ENCODE results near the gene WRAP73.
A peak's percentile ranks its signal among the peaks of the same experiment; 100 is the strongest.

The WRAP73 gene

DNA sequence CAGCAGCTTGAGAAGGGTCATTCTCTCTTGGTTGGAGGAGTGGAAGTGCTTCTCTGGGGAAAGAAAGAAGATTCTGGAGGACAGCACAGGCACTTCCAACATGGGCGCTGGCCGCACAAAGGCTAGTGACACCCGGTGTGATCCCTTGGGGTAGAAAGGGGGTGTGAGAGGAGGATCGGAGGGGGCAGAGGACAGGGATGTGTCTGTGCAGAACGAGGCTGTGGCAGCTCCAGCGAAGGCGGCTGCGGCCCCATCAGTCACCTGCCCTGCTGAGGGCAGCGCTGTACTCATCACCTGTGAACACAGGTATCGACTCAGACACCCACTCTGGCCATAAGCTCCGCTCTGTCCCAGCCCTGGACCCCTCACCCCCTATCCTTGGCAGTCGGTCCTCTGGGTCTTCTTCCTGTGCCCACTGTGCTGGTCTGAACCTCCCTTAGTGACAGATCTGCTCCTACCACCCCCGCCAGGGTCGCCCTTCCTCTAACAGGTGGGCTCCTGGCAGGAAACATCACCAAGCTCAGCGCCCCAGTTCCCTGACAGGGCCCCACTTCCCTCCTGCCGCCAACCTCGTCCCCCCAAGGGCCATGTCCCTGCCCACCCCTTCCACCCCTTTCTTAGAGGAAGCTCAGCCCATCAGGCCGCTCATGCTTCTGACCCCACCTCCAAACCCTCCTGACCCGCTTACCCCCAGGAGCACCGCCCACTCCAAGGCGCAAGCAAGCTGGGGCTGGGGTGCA, 22.5 kb upstream of the WRAP73 start:
- DNase-seq: no peak
- Histone ChIP-seq H3K4me3 (ENCODE audit: low read depth, low read length) (no peak overlapping the region), H3K27me3 (no peaks in the 10 kb centered on the region), H3K36me3 (no peaks in the 10 kb centered on the region), H3K4me1 (peaks cover 28% of the 10 kb centered on the region), H3K9me3 (no peaks in the 10 kb centered on the region)
- TF ChIP-seq, protein P1, sequence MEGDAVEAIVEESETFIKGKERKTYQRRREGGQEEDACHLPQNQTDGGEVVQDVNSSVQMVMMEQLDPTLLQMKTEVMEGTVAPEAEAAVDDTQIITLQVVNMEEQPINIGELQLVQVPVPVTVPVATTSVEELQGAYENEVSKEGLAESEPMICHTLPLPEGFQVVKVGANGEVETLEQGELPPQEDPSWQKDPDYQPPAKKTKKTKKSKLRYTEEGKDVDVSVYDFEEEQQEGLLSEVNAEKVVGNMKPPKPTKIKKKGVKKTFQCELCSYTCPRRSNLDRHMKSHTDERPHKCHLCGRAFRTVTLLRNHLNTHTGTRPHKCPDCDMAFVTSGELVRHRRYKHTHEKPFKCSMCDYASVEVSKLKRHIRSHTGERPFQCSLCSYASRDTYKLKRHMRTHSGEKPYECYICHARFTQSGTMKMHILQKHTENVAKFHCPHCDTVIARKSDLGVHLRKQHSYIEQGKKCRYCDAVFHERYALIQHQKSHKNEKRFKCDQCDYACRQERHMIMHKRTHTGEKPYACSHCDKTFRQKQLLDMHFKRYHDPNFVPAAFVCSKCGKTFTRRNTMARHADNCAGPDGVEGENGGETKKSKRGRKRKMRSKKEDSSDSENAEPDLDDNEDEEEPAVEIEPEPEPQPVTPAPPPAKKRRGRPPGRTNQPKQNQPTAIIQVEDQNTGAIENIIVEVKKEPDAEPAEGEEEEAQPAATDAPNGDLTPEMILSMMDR (IDR thresholded peaks at IDR 0.05; ENCODE audit: low read depth, low read length): no peak

DNA sequence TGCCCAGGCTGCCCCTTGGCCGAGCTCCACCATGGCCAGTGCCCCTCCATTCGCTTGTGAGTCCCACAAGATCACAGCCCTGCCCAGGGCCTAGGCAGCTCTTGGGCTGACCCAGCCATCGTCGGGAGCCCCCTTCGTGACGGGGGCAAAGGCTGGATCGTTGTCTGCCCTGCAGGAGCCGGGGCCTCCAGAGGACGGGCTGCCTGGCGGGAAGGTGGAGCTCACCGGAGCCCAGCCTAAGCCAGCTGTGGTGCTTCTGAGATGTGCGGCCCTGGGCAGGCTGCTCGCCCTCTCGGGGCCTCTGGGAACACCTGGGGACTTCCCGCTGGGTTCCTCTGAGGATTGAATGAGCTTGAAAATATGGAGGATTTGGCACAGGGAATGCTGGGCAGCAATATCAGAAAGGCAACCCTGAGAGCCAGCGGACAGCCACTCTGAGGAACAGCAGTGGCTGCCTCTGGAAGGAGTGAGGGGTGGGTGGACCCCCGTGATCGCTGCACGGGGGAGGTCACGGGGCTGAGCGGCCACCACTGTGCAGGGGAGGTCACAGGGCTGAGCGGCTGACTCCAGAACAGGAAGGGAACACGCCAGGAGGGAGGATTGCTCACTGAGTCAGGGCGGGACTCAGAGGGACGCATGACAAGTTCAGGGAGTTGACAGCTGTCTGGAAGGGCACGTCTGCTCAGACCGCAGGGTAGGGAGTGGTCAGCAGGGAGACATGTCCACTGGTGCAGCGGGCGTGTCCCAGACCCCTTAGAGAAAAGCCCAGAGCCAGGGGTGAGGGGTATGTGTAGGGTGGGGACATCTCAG, 21.7 kb upstream of the WRAP73 start:
- TF ChIP-seq, protein P1 (IDR thresholded peaks at IDR 0.05; ENCODE audit: low read depth, low read length): no peak
- DNase-seq: no peak
- no peaks in the 10 kb centered on the region for H3K36me3 ChIP-seq
- H3K9me3 ChIP-seq: no peaks in the 10 kb centered on the region
- peaks cover 28% of the 10 kb centered on the region for H3K4me1 ChIP-seq
- no peaks in the 10 kb centered on the region for H3K27me3 ChIP-seq
- H3K4me3 ChIP-seq (ENCODE audit: low read depth, low read length): no peak overlapping the region

DNA sequence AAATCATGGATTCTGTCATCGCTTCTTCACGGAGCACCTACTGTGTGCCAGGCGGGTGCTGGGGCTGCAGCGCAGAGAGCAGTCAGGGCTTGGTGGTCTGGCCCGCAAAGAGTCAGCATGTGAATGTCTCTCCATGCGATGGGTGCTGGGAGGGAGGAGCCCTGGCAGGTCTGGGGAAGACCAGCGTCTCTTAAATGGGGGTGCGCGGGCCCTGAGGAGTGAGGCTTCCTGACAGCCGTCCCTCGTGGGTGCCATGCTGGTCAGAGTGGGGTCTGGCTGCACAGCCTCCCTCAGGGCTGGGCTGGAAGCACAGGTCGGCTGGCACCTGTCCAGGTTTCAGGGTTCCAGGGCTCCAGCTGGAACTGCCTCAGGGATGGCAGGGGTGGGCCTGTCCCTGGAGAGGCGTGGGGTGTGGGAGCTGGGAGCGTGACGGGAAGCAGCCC, 20.9 kb upstream of the WRAP73 start:
- H3K36me3 ChIP-seq: no peaks in the 10 kb centered on the region
- H3K9me3 ChIP-seq: no peaks in the 10 kb centered on the region
- H3K4me1 ChIP-seq: peaks cover 28% of the 10 kb centered on the region
- TF ChIP-seq, protein P1 (IDR thresholded peaks at IDR 0.05; ENCODE audit: low read depth, low read length): no peak
- no peaks in the 10 kb centered on the region for H3K27me3 ChIP-seq
- DNase-seq: peak; percentile 63
- no peak overlapping the region for H3K4me3 ChIP-seq (ENCODE audit: low read depth, low read length)

DNA sequence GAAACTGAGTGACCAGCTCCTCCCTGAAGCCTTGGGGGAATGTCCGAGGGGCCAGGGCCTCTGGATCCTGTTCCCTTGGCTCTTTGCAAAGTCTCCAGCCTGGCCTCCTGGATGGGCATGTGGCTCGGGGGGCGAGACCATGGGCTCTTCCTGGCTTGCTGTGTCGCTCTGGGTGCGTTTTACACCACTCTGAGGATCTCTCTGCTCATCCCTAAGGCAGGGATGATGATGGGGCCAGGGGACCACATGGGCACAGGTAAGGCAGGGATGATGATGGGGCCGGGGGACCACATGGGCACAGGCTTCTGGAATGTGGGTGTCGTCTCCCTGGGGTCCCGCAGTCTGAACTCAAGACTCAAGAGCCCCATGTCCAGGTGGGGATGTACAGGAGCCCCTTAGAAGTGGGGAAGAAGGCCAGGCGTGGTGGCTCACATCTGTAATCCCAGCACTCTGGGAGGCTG, 20.1 kb upstream of the WRAP73 start:
- H3K36me3 ChIP-seq: no peaks in the 10 kb centered on the region
- TF ChIP-seq, protein P1 (IDR thresholded peaks at IDR 0.05; ENCODE audit: low read depth, low read length): no peak
- DNase-seq: no peak
- H3K4me3 ChIP-seq (ENCODE audit: low read depth, low read length): no peak overlapping the region
- no peaks in the 10 kb centered on the region for H3K9me3 ChIP-seq
- H3K4me1 ChIP-seq: peaks cover 28% of the 10 kb centered on the region
- H3K27me3 ChIP-seq: no peaks in the 10 kb centered on the region

DNA sequence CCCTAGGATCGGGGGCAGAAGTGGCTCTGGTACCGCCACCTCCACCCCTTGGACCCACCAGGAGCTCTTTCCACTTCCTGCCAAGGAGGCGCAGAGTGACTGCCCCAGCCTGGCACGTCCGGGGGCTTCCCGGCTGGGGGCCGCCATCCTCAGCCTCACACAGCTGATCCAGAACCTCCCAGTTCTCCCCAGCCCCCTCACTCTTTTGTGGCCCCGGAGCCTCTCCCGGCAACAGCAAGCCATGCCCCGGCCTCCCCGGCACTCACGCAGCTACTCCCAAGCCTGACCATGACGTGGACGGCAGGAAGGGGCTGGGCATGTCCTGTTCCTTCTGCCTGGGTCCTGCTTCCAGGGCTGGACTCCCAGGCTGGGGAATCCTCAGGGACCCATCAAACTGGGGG, 19.5 kb upstream of the WRAP73 start:
- Histone ChIP-seq H3K9me3 (no peaks in the 10 kb centered on the region), H3K27me3 (no peaks in the 10 kb centered on the region), H3K36me3 (no peaks in the 10 kb centered on the region), H3K4me3 (ENCODE audit: low read depth, low read length) (no peak overlapping the region), H3K4me1 (peaks cover 28% of the 10 kb centered on the region)
- DNase-seq: no peak
- TF ChIP-seq, protein P1 (IDR thresholded peaks at IDR 0.05; ENCODE audit: low read depth, low read length): no peak

Data from BE2C (cell line).